ENCODE results near the gene LRP1B.

DNA sequence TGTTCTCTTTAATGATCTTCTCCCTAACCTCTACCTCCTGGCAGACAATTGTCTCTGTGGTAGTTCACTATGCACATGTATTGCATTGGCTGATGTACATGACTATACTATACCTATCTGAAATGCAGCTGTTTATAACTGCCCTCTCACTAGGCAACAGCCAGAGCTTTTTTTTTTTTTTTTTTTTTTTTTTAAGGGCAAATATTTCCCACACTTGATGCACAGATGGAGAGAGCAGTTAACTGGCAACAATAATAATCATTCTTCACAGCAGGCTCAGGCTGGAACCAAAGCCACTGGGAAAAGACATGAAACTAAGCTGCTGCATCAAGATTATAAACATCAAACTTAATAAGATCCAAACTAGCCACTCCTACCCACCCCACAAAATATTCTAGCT lies 707.7 kb downstream of the LRP1B start:
- TF ChIP-seq POLR2A (IDR thresholded peaks at IDR 0.05; ENCODE audit: low read depth, low read length), result no peak
- no peak for TF ChIP-seq POLR2AphosphoS5 (IDR thresholded peaks at IDR 0.05; ENCODE audit: low read depth, low read length)
- TF ChIP-seq TAF1 (IDR thresholded peaks at IDR 0.05; ENCODE audit: borderline replicate concordance, low read depth, low read length), result no peak
